GM12891 (cell line): Measurements from ENCODE around the gene ALG1.

Experiments
- POLR2A ChIP-seq: IDR thresholded peaks from 2 replicates; pipeline ENCODE4 v1.6.1; 2011; ENCODE audit warnings: low read depth, low read length, control low read depth
- POLR2AphosphoS5 ChIP-seq: IDR thresholded peaks from 2 replicates; pipeline ENCODE4 v1.6.1; 2011; ENCODE audit warnings: low read depth, low read length, control low read depth

- TF ChIP-seq POLR2AphosphoS5 (no peak), POLR2A (no peak)
These were observed 31.2 kb upstream of the ALG1 start for GRCh38 chr16:5040451-5040850.
